ENCODE results near the gene CLASRP. TPM values are rescaled to one million over a fixed set of nuclear protein-coding genes. Genes with fewer than 3 reads are reported as not detected.

The CLASRP gene
- total RNA-seq, 1 experiment from 2014 or later: 87.1 TPM

DNA sequence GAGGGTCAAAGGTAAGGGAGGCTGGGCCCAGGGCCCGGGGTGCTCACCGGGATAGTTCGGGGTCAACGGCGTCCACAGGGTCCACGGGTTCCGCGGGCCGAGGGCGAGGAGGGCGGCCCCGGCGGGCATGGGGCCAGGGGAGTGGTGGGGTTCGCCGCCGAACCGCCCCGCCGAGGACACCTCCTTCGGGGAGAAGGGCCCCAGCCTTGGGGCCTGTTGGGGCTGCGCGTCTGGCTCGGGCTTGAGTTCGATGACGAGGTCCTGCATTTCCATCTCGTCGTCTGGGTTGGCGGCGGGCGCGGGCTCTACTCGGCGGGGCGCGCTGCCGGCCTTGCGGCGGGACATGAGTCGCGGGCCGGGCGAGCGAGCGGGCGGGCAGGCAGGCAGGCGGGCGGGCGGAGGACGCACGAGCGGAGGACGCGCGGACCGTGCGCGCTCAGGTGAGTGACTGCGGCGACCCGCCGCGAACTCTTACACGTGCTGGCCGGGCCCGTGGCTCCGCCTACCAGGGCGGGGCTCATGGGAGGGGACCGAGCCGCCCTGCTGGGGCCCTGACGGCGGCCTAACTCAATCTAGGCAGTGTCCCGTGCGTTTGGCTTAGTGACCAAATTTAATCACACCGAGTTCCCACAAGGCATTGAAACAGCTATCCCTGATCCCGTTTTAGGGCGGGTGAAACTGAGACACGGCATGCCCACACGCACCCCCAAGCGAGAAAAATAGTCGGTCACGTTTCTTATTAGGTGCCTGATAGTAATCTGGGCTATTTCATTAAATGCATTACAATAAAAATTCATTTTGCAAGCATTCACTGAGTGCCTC is 37.4 kb downstream of the CLASRP start, which contains the start of gene ZNF296:
Gene ZNF296, minus strand, starts transcription at position 450 of the 822 bp plus-strand sequence. Its CDS starts 105 bp downstream, at position 345.
- Histone ChIP-seq H3K4me2 (ENCODE audit: insufficient read depth, insufficient read length, low read length) (peak within 1 kb of the TSS; percentile 79), H3K23me2 (ENCODE audit: insufficient read length, low read depth, low read length, poor library complexity, severe bottlenecking) (peaks cover 20% of the 10 kb centered on the region), H4K91ac (ENCODE audit: insufficient read length, low read depth, low read length) (no peak within 1 kb of the TSS), H2BK12ac (ENCODE audit: insufficient read length, low read depth, low read length) (no peak within 1 kb of the TSS), H3K9me3 (ENCODE audit: control insufficient read depth, low read depth, low read length) (no peaks in the 10 kb centered on the region), H3K4me1 (ENCODE audit: insufficient read depth, low read length) (peaks cover 10% of the 10 kb centered on the region; the same call in 1 of the 2 replicates), H4K20me1 (ENCODE audit: control insufficient read depth, insufficient read depth, insufficient read length) (no peaks in the 10 kb centered on the region), H3K23ac (ENCODE audit: insufficient read length, low read depth, low read length) (no peak within 1 kb of the TSS), H3K9ac (ENCODE audit: extremely low read depth, insufficient read length, low read length) (peak within 1 kb of the TSS; percentile 53), H3K4ac (ENCODE audit: low read depth, low read length) (no peak within 1 kb of the TSS), H3K27ac (ENCODE audit: insufficient read length, low read depth, low read length) (no peak within 1 kb of the TSS), H2BK20ac (ENCODE audit: low read depth, low read length, poor library complexity, severe bottlenecking) (no peak within 1 kb of the TSS), H3K18ac (ENCODE audit: insufficient read length, low read depth, low read length) (no peak within 1 kb of the TSS), H2AFZ (ENCODE audit: low read length) (no peak within 1 kb of the TSS), H3K27me3 (ENCODE audit: insufficient read depth, low read length) (no peaks in the 10 kb centered on the region), H3K56ac (ENCODE audit: insufficient read length, low read depth, low read length) (no peak within 1 kb of the TSS), H3T11ph (ENCODE audit: low read length) (no peak within 1 kb of the TSS), H2BK120ac (ENCODE audit: low read depth, low read length, poor library complexity, severe bottlenecking) (no peak within 1 kb of the TSS), H3K14ac (ENCODE audit: insufficient read depth, low read length) (no peak within 1 kb of the TSS), H3K79me2 (ENCODE audit: insufficient read depth, low read length) (peaks cover 5% of the 10 kb centered on the region; the same call in 1 of the 2 replicates), H3K79me1 (ENCODE audit: insufficient read depth, low read depth, low read length, poor library complexity, severe bottlenecking) (no peaks in the 10 kb centered on the region), H4K8ac (replicated peaks; ENCODE audit: insufficient read length, low read depth, low read length) (no peak within 1 kb of the TSS), H2AK5ac (ENCODE audit: insufficient read length, low read length) (no peak within 1 kb of the TSS), H2BK15ac (ENCODE audit: low read depth, low read length) (no peak within 1 kb of the TSS), H2BK5ac (ENCODE audit: insufficient read length, low read length) (no peak within 1 kb of the TSS), H4K5ac (ENCODE audit: insufficient read length, low read depth, low read length) (no peak within 1 kb of the TSS)
- TF ChIP-seq, protein P1, sequence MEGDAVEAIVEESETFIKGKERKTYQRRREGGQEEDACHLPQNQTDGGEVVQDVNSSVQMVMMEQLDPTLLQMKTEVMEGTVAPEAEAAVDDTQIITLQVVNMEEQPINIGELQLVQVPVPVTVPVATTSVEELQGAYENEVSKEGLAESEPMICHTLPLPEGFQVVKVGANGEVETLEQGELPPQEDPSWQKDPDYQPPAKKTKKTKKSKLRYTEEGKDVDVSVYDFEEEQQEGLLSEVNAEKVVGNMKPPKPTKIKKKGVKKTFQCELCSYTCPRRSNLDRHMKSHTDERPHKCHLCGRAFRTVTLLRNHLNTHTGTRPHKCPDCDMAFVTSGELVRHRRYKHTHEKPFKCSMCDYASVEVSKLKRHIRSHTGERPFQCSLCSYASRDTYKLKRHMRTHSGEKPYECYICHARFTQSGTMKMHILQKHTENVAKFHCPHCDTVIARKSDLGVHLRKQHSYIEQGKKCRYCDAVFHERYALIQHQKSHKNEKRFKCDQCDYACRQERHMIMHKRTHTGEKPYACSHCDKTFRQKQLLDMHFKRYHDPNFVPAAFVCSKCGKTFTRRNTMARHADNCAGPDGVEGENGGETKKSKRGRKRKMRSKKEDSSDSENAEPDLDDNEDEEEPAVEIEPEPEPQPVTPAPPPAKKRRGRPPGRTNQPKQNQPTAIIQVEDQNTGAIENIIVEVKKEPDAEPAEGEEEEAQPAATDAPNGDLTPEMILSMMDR (conservative IDR thresholded peaks at IDR 0.05): no peak
- H3K4me3 Mint-ChIP-seq: peak within 1 kb of the TSS; percentile 82 to 92
- DNase-seq: peak; percentile 91
- H3K4me1 Mint-ChIP-seq: peaks cover 33 to 42% of the 10 kb centered on the region in 2 experiments
- H3K27me3 Mint-ChIP-seq (ENCODE audit: low read depth): no peaks in the 10 kb centered on the region
- WGBS (ENCODE audit: extremely low coverage, insufficient read length, low lambda C conversion rate): no CpG with 5 or more reads among the region's 81 CpGs
- H3K9me3 Mint-ChIP-seq: no peaks in the 10 kb centered on the region; a peak in 1 of 5 replicates
- peak within 1 kb of the TSS; percentile 95 to 97 (median 97) for H3K27ac Mint-ChIP-seq
- peaks cover 7 to 27% (median 23%) of the 10 kb centered on the region in 3 experiments; a peak in 6 of 7 replicates for H3K36me3 Mint-ChIP-seq (ENCODE audit: insufficient read depth in 1 of 3, low read depth in 3 of 3)
